Liver (tissue), 9 donors: ENCODE data around the gene ACSS1. TPM values are rescaled to one million over a fixed set of nuclear protein-coding genes. Genes with fewer than 3 reads are reported as not detected.

Experiments
- DNase-seq: peaks from one replicate; pipeline ENCODE4 v3.0.0-alpha.2; 2017; ENCODE audit warnings: low spot score
- H3K27ac ChIP-seq, 2 donors: one replicate each; pipeline ENCODE4 v1.7.0; 2013; ENCODE audit warnings: inconsistent platforms in 2 of 2, low read length in 2 of 2, control low read depth in 1 of 2, low read depth in 1 of 2, mild to moderate bottlenecking in 1 of 2
- H3K27me3 ChIP-seq, 4 donors: one replicate each; pipeline versions ENCODE4 v1.6.1 to v1.7.0; 2013; ENCODE audit warnings: low read length in 3 of 4, inconsistent platforms in 1 of 4, mild to moderate bottlenecking in 1 of 4, moderate library complexity in 1 of 4; ENCODE audit not compliant: control insufficient read depth in 4 of 4, insufficient read depth in 4 of 4
- H3K36me3 ChIP-seq, 4 donors: one replicate each; pipeline versions ENCODE4 v1.6.1 to v1.7.0; 2013; ENCODE audit warnings: low read length in 3 of 4, mild to moderate bottlenecking in 3 of 4, low read depth in 1 of 4, moderate library complexity in 1 of 4; ENCODE audit not compliant: control insufficient read depth in 4 of 4, insufficient read depth in 3 of 4
- H3K4me1 ChIP-seq, 4 donors: one replicate each; pipeline versions ENCODE4 v1.6.1 to v1.7.0; 2013; ENCODE audit warnings: low read length in 3 of 4, mild to moderate bottlenecking in 3 of 4, moderate library complexity in 1 of 4; ENCODE audit not compliant: control insufficient read depth in 4 of 4, insufficient read depth in 4 of 4
- H3K4me3 ChIP-seq, 3 donors: one replicate each; pipeline versions ENCODE4 v1.6.1 to v1.7.0; 2013; ENCODE audit warnings: low read length in 3 of 3, control low read depth in 1 of 3, low read depth in 1 of 3, mild to moderate bottlenecking in 1 of 3
- H3K9ac ChIP-seq, 2 donors: one replicate each; pipeline ENCODE4 v1.7.0; 2013; ENCODE audit warnings: low read length in 2 of 2, mild to moderate bottlenecking in 2 of 2, moderate library complexity in 2 of 2, control low read depth in 1 of 2, low read depth in 1 of 2
- H3K9me3 ChIP-seq, 4 donors: one replicate each; pipeline versions ENCODE4 v1.6.1 to v1.7.0; 2013; ENCODE audit warnings: low read length in 3 of 4; ENCODE audit not compliant: control insufficient read depth in 4 of 4
- ATF3 ChIP-seq: IDR thresholded peaks from 2 replicates; pipeline ENCODE4 v1.6.1; 2016; ENCODE audit warnings: antibody characterized with exemption
- EGR1 ChIP-seq, 2 donors: IDR thresholded peaks; 2 replicates each; pipeline ENCODE4 v1.6.1; 2016 to 2018; ENCODE audit warnings: antibody characterized with exemption in 2 of 2, low read depth in 2 of 2
- FOXA1 ChIP-seq: IDR thresholded peaks from 2 replicates; pipeline ENCODE4 v1.6.1; 2016; ENCODE audit warnings: antibody characterized with exemption
- FOXA2 ChIP-seq: IDR thresholded peaks from 2 replicates; pipeline ENCODE4 v1.6.1; 2016; ENCODE audit warnings: antibody characterized with exemption
- GABPA ChIP-seq, 2 donors: IDR thresholded peaks in 1 of 2; conservative IDR thresholded peaks in 1 of 2; 2 replicates each; pipeline ENCODE4 v1.6.1; 2016; ENCODE audit warnings: antibody characterized with exemption in 2 of 2, mild to moderate bottlenecking in 1 of 2, moderate library complexity in 1 of 2
- HNF4A ChIP-seq, 2 donors: conservative IDR thresholded peaks; 2 replicates each; pipeline ENCODE4 v1.6.1; 2016; ENCODE audit warnings: antibody characterized with exemption in 2 of 2, mild to moderate bottlenecking in 2 of 2
- HNF4G ChIP-seq: IDR thresholded peaks from 2 replicates; pipeline ENCODE4 v1.6.1; 2016; ENCODE audit warnings: antibody characterized with exemption
- JUND ChIP-seq, 2 donors: IDR thresholded peaks; 2 replicates each; pipeline ENCODE4 v1.6.1; 2016; ENCODE audit warnings: antibody characterized with exemption in 2 of 2
- MAX ChIP-seq: IDR thresholded peaks from 2 replicates; pipeline ENCODE4 v1.6.1; 2016; ENCODE audit warnings: antibody characterized with exemption
- NR2F2 ChIP-seq: IDR thresholded peaks from 2 replicates; pipeline ENCODE4 v1.6.1; 2016; ENCODE audit warnings: antibody characterized with exemption
- RAD21 ChIP-seq, 2 donors: IDR thresholded peaks; 2 replicates each; pipeline ENCODE4 v1.6.1; 2016; ENCODE audit warnings: antibody characterized with exemption in 2 of 2, mild to moderate bottlenecking in 2 of 2
- REST ChIP-seq: IDR thresholded peaks from 2 replicates; pipeline ENCODE4 v1.6.1; 2016; ENCODE audit warnings: antibody characterized with exemption, mild to moderate bottlenecking
- RXRA ChIP-seq, 2 donors: IDR thresholded peaks; 2 replicates each; pipeline ENCODE4 v1.6.1; 2017 to 2018; ENCODE audit warnings: antibody characterized with exemption in 2 of 2, mild to moderate bottlenecking in 1 of 2
- SP1 ChIP-seq: IDR thresholded peaks from 2 replicates; pipeline ENCODE4 v1.6.1; 2018; ENCODE audit warnings: antibody characterized with exemption, mild to moderate bottlenecking
- TAF1 ChIP-seq: conservative IDR thresholded peaks from 2 replicates; pipeline ENCODE4 v1.6.1; 2016; ENCODE audit warnings: antibody characterized with exemption, mild to moderate bottlenecking
- WGBS: extraction: QIAGEN DNeasy Blood & Tissue Kit; methylation state at CpG from one replicate; pipeline ENCODE4 v1.1.7; 2013; 5-methylcytosine and 5-hydroxymethylcytosine counted together
- polyA plus RNA-seq, 2 donors: library from polyadenylated mRNA; stranded (reverse) in 1 of 2; unstranded in 1 of 2; fragments of 200-250 nt in 1 of 2; fragments of >200 nt in 1 of 2; fragmentation: Nextera tagmentation in 1 of 2; extraction: Ambion mirVana in 1 of 2; gene quantifications; one replicate each; pipeline versions ENCODE4 v1.2.1 to v1.2.3, GENCODE V29; 2013 to 2015
- total RNA-seq, 2 donors: library from RNA; depleted of rRNA; stranded (reverse); fragments of >200 nt; gene quantifications; one replicate each; pipeline ENCODE4 v1.2.3, GENCODE V29; 2014
- TF ChIP-seq, protein P1 (sequence below): IDR thresholded peaks from 2 replicates; pipeline ENCODE4 v1.6.1; 2016; ENCODE audit warnings: antibody characterized with exemption
- TF ChIP-seq, protein P2 (sequence below): fragments of 150-350 bp; IDR thresholded peaks from 2 replicates; pipeline ENCODE4 v1.5.1; 2017; ENCODE audit warnings: improper control_type of control experiment, low read depth, low read length; ENCODE audit not compliant: missing input control
- donor health status: healthy.
- donor health status: healthy.
- donor health status: healthy.
- donor health status: healthy.
- donor health status: healthy.

ACSS1 gene
- total and polyA plus RNA-seq, 4 donors = 5.3 to 87.5 (median 22.1) TPM

DNA sequence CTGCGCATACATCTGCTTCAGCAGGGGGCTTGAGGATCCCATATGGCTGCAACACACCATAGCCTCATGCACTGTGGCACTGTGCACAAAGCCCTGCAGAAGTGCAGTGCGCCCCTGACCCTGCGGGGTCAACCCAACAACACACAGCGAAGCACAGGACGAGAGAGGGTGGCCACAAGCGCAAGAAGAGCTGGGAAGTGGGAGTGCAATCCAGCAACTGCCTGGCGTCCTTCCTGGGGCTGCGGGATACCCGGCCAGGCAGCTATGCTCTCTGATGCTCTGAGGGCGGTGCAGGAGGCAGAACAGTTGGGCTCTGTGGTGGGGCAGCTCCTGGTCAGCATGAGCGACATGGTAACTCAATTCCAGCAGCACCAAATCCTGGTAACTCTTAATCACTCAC lies 5.6 kb upstream of the ACSS1 start:
- peaks cover 2 to 22% (median 17%) of the 10 kb centered on the region in 4 donors for H3K4me1 ChIP-seq
- no peak overlapping the region for H3K9ac ChIP-seq
- H3K27ac ChIP-seq = no peak overlapping the region
- H3K4me3 ChIP-seq = no peak overlapping the region
- WGBS = 92% methylated on average over 11 of the region's 11 CpGs
- H3K9me3 ChIP-seq = no peaks in the 10 kb centered on the region
- TF ChIP-seq REST = no peak
- no peak for TF ChIP-seq FOXA2
- TF ChIP-seq RAD21 (IDR thresholded peaks at IDR 0.05) = no peak
- no peak for TF ChIP-seq SP1
- no peak for TF ChIP-seq NR2F2
- TF ChIP-seq, protein P1, sequence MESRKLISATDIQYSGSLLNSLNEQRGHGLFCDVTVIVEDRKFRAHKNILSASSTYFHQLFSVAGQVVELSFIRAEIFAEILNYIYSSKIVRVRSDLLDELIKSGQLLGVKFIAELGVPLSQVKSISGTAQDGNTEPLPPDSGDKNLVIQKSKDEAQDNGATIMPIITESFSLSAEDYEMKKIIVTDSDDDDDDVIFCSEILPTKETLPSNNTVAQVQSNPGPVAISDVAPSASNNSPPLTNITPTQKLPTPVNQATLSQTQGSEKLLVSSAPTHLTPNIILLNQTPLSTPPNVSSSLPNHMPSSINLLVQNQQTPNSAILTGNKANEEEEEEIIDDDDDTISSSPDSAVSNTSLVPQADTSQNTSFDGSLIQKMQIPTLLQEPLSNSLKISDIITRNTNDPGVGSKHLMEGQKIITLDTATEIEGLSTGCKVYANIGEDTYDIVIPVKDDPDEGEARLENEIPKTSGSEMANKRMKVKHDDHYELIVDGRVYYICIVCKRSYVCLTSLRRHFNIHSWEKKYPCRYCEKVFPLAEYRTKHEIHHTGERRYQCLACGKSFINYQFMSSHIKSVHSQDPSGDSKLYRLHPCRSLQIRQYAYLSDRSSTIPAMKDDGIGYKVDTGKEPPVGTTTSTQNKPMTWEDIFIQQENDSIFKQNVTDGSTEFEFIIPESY = no peak
- TF ChIP-seq FOXA1 = no peak
- no peak for TF ChIP-seq RXRA (IDR thresholded peaks at IDR 0.05)
- TF ChIP-seq HNF4G = no peak
- no peak for TF ChIP-seq EGR1 (IDR thresholded peaks at IDR 0.05; ENCODE audit: low read depth in 2 of 2)
- TF ChIP-seq ATF3 = no peak
- no peak for TF ChIP-seq MAX
- no peak for TF ChIP-seq HNF4A (conservative IDR thresholded peaks at IDR 0.05)
- TF ChIP-seq JUND (IDR thresholded peaks at IDR 0.05) = no peak
- TF ChIP-seq TAF1 = no peak
- TF ChIP-seq GABPA (IDR thresholded peaks at IDR 0.05 in 1 of 2, conservative IDR thresholded peaks at IDR 0.05 in 1 of 2) = no peak
- TF ChIP-seq, protein P2, sequence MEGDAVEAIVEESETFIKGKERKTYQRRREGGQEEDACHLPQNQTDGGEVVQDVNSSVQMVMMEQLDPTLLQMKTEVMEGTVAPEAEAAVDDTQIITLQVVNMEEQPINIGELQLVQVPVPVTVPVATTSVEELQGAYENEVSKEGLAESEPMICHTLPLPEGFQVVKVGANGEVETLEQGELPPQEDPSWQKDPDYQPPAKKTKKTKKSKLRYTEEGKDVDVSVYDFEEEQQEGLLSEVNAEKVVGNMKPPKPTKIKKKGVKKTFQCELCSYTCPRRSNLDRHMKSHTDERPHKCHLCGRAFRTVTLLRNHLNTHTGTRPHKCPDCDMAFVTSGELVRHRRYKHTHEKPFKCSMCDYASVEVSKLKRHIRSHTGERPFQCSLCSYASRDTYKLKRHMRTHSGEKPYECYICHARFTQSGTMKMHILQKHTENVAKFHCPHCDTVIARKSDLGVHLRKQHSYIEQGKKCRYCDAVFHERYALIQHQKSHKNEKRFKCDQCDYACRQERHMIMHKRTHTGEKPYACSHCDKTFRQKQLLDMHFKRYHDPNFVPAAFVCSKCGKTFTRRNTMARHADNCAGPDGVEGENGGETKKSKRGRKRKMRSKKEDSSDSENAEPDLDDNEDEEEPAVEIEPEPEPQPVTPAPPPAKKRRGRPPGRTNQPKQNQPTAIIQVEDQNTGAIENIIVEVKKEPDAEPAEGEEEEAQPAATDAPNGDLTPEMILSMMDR = no peak
- H3K27me3 ChIP-seq = no peaks in the 10 kb centered on the region
- H3K36me3 ChIP-seq = no peaks in the 10 kb centered on the region
- no peak for DNase-seq

DNA sequence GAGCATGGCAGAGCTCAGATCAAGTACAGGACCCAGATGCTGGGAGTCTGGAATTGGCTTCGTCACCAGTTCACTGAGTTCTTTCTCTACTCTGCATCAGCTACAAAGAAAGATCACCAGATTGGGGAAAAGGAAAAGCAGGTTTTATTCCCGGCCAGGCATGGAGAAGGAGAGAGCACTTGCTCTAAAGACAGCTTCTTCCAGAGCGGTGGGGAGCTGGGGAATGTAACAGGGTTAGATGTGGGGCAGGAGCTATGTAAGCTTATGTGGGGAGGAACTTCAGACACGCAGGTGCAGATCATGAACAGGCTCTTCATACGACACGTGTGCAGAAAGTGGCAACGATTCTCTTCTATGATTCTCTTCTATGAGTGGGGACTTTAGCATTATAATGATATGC lies 4.9 kb upstream of the ACSS1 start:
- 92% methylated on average over 7 of the region's 7 CpGs for WGBS
- no peak for DNase-seq
- peaks cover 2 to 29% (median 20%) of the 10 kb centered on the region in 4 donors for H3K4me1 ChIP-seq
- TF ChIP-seq, protein P1 = no peak
- TF ChIP-seq REST = no peak
- no peak for TF ChIP-seq EGR1 (IDR thresholded peaks at IDR 0.05; ENCODE audit: low read depth in 2 of 2)
- no peak for TF ChIP-seq MAX
- no peak for TF ChIP-seq FOXA1
- no peak for TF ChIP-seq JUND (IDR thresholded peaks at IDR 0.05)
- no peak for TF ChIP-seq SP1
- TF ChIP-seq HNF4A (conservative IDR thresholded peaks at IDR 0.05) = no peak
- TF ChIP-seq GABPA (IDR thresholded peaks at IDR 0.05 in 1 of 2, conservative IDR thresholded peaks at IDR 0.05 in 1 of 2) = no peak
- no peak for TF ChIP-seq FOXA2
- TF ChIP-seq RAD21 (IDR thresholded peaks at IDR 0.05) = no peak
- TF ChIP-seq ATF3 = no peak

More for the DNA sequence above, 4.9 kb upstream of the ACSS1 start:
- H3K4me3 ChIP-seq = no peak overlapping the region
- H3K9me3 ChIP-seq = no peaks in the 10 kb centered on the region
- no peaks in the 10 kb centered on the region for H3K27me3 ChIP-seq
- no peaks in the 10 kb centered on the region for H3K36me3 ChIP-seq
- no peak overlapping the region for H3K27ac ChIP-seq
- no peak overlapping the region for H3K9ac ChIP-seq
